GM15510 (cell line): ENCODE results near the gene LYRM4.
A peak's percentile ranks its signal among the peaks of the same experiment; 100 is the strongest.

ENCODE experiments used
- POLR2A ChIP-seq: IDR thresholded peaks from 3 replicates; pipeline ENCODE4 v1.6.1; 2011; ENCODE audit warnings: borderline replicate concordance; ENCODE audit not compliant: insufficient read length; ENCODE audit errors: extremely low read depth

LYRM4 gene

DNA sequence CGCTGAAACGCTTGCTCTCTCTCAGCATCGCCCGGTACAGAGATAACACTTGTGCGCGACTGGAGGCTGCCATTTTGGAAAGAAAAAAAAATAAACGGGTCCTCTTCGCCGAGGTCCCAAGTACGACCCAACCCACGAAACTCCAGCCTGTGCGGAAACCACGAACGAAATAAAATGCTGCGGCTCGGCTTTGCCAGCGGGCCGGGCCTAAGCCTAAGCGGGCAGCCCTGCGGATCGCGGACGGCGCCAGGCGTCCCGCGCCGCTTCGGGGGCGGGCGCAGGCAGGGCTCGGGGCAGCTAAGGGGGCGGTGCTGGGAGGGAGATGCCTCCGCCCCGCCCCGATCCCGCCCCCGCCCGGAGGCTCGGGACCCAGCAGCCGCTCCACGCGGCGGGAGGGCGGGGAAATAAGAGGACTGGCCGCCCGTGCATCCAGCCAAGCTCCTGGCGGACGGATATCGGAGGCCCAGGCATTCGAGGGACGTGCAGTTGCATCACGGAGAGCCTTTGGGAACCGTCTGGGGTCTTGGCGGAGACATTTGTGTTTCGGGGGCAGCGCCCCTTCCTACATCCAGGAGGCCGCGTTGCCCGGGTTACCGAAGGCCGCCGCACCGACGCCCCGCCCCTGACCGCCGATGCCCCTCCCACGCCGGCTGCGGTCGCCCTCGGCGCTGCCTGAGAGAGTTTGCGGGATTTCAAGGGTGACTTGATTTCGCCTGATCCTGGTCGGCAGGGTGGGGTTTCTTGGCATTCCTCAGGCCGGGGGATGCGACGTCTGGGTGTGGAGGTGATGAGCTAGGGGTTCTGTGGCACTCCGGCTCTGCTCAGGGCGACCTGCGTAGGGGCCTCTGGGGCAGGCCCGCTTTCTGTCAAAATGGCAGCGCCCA, at the start of gene LYRM4, which contains the start of gene FARS2:
TSS of gene LYRM4 (minus strand) at position 290 of the 884 bp plus-strand sequence. CDS start at position 73, 217 bp downstream.
TSS of gene FARS2 (plus strand) at position 853 of the 884 bp plus-strand sequence.
- TF ChIP-seq POLR2A, result peak; percentile 58

DNA sequence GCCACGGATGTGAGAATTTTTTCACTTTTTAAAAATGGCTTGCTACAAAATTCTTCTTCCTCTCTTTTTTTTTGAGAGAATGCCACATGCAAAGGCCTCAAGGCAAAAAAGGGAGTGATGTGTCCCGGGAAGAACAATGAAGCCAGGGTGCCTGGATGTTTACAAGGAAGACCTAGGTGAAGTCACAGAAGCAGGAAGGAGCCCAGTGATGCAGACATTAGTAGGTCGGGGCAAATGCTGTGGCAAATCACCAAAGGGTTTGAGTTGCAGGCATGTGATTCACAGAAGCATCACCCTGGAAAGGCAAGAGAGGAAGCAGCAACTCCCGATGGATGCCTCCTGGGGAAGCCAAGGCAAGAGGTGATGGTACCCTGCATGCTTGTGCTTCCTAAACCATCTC, 47.3 kb upstream of the LYRM4 start:
- TF ChIP-seq POLR2A, result no peak

DNA sequence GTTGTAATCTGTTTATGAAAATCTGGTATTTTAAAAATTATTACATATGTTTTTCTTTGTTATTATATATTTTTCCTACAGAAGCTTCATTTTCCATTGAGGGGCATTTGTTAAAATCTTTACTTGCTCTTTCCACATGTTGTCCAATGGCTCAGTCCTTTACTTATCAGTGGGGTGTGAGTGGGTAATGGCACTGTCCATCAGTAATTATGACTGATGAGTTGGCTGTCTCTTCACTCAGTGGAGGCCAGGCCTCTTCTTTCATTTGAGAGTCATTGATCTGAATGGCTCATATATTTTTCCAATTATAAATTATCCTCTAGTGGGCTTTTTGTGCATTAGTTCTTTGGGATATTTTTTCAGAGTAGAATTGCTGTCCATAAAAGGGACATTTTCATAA, 46.3 kb upstream of the LYRM4 start:
- TF ChIP-seq POLR2A, result no peak

DNA sequence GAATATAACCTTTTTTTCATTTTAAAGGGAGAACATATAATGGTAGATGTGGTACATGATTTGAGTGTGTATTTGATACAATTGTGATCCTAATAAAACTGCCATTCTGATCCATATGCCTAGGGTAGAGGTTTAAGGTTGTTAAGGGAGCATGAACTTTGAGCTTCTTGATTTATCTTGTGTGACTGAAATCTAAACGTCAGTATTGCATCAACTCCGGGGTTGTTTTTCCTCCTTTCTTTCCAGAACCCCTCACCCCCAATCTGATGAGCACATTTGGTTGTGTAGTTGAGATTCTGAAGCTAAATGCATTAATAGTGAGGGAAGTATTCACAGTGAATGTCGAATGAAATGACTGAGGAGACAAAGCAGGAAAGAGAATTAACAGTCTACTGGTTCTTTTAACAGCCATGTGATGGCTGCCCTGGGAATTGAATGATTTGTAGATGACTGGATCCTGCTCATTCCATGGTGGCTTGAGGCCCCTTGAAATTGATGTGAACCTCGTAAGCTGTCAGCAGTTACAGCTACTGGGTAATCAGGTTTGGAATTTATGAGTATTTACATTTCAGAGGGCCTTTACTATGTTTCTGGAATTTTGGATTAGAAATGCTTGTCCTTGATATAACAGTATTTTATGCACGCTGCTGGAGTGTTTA, 45.3 kb upstream of the LYRM4 start:
- no peak for TF ChIP-seq POLR2A

DNA sequence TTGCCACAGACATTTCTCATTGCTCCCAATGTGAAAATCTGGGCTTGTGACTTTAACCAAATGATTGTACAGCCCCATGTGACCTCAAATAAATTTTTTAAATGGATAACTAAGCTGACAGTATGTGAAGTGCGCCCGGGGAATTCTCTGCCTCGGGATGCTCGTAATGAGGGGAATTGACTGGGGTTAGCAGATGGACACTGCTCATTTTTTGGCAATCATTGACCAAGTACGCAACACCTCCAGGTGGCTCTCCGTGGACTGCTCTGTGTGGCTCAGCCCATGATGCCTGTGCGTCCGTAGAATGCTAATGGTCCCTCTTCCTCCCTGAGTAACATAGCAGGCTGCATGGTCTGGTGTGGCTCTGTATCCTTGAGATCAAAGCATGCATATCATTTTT, 42.9 kb upstream of the LYRM4 start:
- TF ChIP-seq POLR2A, result no peak

DNA sequence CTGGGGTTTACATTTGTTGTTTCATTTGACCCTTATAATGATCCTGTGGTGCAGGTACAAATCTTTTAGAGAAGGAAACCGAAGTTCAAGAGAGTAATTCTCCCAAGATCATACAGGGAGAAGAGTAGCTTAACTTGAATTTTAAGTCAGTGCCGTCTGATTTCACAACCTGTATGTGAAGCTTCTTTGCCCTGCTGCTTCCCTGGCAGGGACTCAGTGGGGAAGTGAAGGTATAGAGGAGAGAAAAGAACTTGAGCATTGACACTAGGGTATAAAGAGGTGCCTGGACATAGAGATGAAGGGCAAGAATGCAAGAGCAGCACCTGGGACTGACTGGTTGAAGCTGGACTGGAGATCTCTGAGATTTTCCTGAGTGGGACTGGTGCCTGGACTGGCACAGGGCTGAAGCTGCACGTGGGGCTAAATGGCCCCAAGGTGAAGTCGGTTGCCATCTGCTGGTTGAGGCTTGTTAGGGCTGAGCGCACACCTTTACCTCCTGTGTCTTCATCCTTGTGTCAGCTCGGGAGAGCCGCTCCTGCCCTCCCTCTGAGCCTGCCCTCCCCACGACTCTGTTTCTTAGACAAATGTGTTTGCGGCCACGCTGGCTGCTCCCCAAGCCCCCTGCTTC, 42.4 kb upstream of the LYRM4 start:
- TF ChIP-seq POLR2A, result no peak

DNA sequence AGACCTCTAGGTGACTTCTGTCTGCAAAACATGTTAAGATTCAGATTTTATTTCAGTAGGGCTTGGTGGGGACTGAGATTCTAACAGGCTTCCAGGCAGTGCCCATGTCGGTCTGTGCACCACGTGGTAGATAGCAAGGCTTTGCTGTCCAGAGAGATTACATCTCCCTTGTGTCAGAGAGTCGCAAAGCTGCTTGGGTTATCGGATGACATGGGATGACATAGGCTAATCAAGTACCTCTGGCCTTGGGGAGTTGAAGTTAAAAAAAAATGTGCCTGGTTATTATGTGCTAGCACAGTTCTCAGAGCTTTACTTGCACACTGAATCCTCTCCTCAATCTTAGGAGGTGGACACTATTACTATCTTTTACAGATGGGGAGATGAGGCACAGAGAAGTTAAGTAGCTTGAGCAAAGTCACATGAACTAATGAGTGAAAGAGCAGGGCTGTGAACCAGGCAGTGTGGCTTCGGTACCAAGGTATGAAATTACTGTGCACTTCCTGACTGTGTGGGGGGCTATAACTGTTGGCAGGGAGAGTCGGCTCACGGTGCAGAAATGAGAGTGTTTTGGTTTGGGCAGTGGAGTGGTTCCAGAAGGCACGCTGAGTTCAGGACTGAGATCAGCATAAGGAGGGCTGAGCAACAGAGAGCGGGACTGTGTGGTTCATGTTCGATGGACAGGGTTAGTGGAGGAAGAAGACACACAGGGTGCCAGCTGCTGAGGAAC, 41.6 kb upstream of the LYRM4 start:
- TF ChIP-seq POLR2A, result peak; percentile 21

DNA sequence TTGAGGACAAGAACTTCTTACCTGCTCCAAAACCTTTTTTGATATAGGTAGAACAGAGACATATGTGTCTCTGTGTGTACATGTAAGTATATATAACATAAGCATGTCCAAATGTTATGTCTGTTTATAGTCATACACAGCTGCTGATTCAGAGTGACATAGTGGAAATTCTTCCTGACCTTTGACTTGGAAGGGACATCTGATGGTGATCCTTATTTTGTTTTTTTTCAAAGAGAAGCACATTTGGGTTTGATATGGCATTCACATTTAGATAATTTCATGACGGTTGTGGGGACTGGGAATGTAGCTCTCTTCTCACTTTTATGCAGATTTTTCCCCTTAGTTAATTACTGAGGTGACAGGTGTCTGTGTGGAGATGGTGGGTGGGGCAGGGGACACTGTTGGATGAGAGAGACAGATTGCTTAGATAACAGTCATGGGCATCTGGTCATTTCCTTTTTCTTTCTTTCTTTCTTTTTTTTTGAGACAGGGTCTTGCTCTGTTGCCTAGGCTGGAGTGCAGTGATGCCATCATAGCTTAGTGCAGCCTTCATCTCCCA, 39.5 kb upstream of the LYRM4 start:
- TF ChIP-seq POLR2A, result no peak

DNA sequence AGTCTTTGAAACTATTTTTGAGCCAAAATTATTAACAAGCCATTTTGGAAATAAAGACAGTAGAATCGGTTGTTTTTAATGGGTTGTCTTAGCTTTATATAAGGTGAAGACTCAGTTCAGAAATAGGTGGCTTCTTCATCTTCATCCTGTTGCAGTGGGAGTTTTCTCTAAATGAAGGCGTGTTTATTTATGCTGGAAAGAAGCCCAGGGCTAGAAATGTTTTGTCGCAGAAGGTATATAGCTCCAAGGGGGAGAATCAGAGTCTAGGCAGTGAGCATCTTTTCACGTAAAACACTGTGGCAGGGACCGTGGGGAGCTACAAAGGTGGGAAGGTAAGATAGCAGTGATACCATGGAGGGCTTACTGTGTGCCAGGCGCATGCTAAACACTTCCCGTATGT, 34.9 kb upstream of the LYRM4 start:
- TF ChIP-seq POLR2A, result no peak

DNA sequence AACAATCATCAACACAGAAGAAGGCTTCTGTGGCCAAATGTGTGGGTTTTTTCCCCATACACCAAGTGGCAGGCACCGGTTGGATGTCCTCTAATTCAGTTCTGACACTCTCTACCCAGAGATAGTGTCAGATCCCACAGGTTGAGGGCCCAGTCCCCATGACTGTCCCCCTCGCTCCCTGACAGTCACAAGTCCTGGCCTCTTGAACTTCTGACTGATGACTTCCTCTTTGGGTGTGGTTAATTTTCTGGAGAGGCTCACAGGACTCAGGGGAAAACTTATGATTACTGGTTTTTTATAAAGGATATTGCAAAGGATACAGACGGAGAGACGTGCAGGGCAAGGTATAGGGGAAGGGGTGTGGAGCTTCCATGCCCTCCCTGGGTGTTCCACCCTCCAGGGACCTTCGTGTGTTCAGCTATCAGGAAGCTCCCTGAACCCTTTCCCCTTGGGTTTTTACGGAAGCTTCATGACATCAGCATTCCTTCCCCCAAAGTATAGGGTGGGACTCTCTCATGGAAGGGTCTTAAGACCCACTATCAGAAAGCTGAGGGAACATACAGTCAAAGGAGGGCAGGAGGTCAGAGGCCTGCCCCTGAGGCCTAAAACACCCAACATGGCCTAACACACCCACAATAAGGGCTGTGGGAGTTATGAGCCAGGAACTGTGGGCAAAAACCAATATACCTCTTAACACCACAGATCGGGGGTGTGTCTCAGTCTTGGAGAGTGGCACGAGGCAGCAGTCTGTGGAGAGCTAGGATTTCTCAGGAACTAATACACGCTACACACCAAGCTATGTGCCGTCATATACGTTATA, 33.9 kb upstream of the LYRM4 start:
- no peak for TF ChIP-seq POLR2A

DNA sequence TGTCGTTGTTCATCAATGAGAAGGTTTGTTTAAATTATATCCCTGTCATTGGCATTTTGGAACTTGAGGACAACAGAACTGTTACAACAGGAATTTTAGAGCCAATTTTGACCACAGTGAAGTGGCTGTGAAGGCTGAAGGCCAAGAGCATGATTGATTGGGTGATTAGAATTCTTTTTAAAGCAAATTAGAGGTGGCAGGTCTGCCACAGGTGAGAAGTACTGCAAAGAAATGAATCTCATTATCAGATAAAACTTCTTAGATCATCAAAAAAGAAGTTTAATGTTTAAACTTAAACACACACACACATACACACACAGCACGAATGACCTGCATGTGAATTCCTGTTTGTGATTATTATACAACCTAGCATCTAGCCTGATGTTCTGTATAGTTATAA, 32.9 kb upstream of the LYRM4 start:
- TF ChIP-seq POLR2A, result no peak

DNA sequence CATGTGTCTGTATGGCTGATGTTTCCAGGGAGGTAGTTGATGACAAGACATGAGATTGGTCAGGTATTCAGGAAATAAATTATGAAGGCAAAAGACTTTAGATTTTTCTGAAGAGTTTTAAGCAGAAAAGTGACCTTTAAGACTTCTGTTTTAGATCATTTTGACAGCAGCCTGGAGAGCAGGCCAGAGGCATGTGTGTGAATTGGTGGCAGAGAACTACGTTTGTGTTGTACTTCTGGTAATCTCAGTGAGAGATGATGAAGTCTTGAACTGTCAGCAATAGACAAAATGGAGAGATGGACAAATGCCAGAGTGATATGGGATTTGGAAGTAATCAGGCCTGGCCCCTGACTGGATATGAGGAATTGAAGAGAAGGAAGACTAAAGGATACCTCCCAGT, 31.4 kb upstream of the LYRM4 start:
- TF ChIP-seq POLR2A, result no peak

DNA sequence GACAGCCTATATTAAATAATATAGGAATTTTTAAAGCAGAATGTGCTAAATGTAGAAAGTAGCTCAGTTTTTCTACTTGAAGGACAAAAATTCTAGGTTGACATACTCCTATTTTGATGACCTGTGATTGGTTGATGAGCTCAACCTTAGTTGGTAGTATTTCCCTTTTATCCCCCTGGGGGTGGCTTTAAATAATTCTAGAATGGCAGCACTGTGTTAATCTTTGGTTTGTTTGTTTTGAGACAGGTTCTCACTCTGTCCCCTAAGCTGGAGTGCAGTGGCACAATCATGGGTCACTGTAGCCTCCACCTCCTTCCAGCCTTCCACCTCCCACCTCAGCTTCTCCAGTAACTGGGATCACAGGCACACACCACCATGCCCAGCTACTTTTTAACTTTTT, 29.8 kb upstream of the LYRM4 start:
- no peak for TF ChIP-seq POLR2A

DNA sequence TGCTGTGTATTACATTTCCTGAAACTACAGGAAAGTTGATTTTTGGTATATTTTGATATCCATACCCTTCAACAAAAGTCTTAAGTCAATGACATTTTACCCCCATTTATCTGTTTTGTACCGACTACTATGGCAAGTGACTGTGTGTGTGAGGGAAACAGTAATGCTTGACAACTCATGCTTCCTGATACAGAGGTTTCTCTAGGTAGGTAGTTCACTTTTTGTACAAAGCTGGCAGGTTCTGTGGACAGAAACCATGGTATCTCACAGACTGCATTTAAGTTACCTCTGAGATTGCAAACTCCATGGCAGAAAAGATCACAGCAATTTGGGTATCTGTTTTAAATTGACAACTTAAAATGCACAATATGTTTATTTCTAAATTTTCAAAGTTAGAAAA, 29.3 kb upstream of the LYRM4 start:
- no peak for TF ChIP-seq POLR2A
